Transverse colon (tissue), 4 donors: Measurements from ENCODE around the gene TMEM134. TPM values are rescaled to one million over a fixed set of nuclear protein-coding genes. Genes with fewer than 3 reads are reported as not detected.

Source experiments
- DNase-seq: peaks from one replicate; pipeline ENCODE4 v3.0.0-alpha.2; 2019
- H3K27ac ChIP-seq, 4 donors: fragments of 200-600 bp; sonication (generic); 2 replicates each; pipeline ENCODE4 v1.5.1; 2016 to 2018; ENCODE audit warnings: inconsistent platforms in 4 of 4
- H3K27me3 ChIP-seq: fragments of 200-600 bp; sonication (generic); 2 replicates; pipeline ENCODE4 v1.5.1; 2017; ENCODE audit warnings: inconsistent platforms
- H3K36me3 ChIP-seq, 4 donors: fragments of 200-600 bp; sonication (generic); 2 replicates each; pipeline ENCODE4 v1.5.1; 2017 to 2019; ENCODE audit warnings: inconsistent platforms in 4 of 4
- H3K4me1 ChIP-seq, 4 donors: fragments of 200-600 bp; sonication (generic); 2 replicates each; pipeline ENCODE4 v1.5.1; 2017 to 2020; ENCODE audit warnings: inconsistent platforms in 4 of 4
- H3K4me3 ChIP-seq, 4 donors: fragments of 200-600 bp; sonication (generic); 1 replicate in 1 of 4; 2 replicates in 3 of 4; pipeline versions ENCODE4 v1.5.1 to v1.6.1; 2017 to 2019; ENCODE audit warnings: inconsistent platforms in 4 of 4
- H3K9me3 ChIP-seq, 2 donors: fragments of 200-600 bp; sonication (generic); 2 replicates each; pipeline ENCODE4 v1.5.1; 2017 to 2019; ENCODE audit warnings: inconsistent platforms in 2 of 2
- EP300 ChIP-seq: sonication (generic); formaldehyde crosslinking; IDR thresholded peaks from one replicate; pipeline ENCODE4 v1.6.1; 2017; ENCODE audit warnings: antibody characterized with exemption, low read depth
- POLR2A ChIP-seq: fragments of 450-650 bp; IDR thresholded peaks from one replicate; pipeline ENCODE4 v1.6.1; 2016; ENCODE audit warnings: antibody characterized with exemption, mild to moderate bottlenecking, moderate library complexity
- POLR2AphosphoS5 ChIP-seq, 3 donors: sonication (generic); formaldehyde crosslinking; IDR thresholded peaks; one replicate each; pipeline ENCODE4 v1.6.1; 2016; ENCODE audit warnings: antibody characterized with exemption in 3 of 3
- WGBS, 2 donors: methylation state at CpG; one replicate each; pipeline ENCODE4 v1.1.5; 2018; ENCODE audit warnings: low coverage in 1 of 2; 5-methylcytosine and 5-hydroxymethylcytosine counted together
- in situ Hi-C, 4 donors: fragments of 200-750 bp; cut with MboI; loops; one replicate each; pipeline versions ENCODE4 v1.15.0 to v1.15.1; 2017; ENCODE audit warnings: low sequenced_read_pairs in 3 of 4, low pct_ligation_motif_present in 1 of 4, low pct_unique_long_range_greater_than_20kb in 1 of 4
- intact Hi-C: fragments of 100-400 bp; cut with DNase I; formaldehyde crosslinking; loops from one replicate; pipeline ENCODE4 v1.15.1; 2023; ENCODE audit warnings: low total_unique reads
- total RNA-seq, 4 donors: library from RNA; depleted of rRNA; stranded (reverse); fragments of >200 nt; gene quantifications; one replicate each; pipeline ENCODE4 v1.1.0, GENCODE V29; 2016
- TF ChIP-seq, protein P1 (sequence below), 5 experiments: fragments of 200-600 bp in 3 of 5; fragments of 450-650 bp in 2 of 5; sonication (generic) in 3 of 5; IDR thresholded peaks; 1 replicate in 2 of 5; 2 replicates in 3 of 5; pipeline ENCODE4 v1.5.1; 2016 to 2017; ENCODE audit warnings: antibody characterized with exemption in 5 of 5, inconsistent platforms in 3 of 5, mild to moderate bottlenecking in 2 of 5, moderate library complexity in 1 of 5

TMEM134 gene
- total RNA-seq, 4 donors from 2014 or later = 107 to 347 (median 115) TPM

DNA sequence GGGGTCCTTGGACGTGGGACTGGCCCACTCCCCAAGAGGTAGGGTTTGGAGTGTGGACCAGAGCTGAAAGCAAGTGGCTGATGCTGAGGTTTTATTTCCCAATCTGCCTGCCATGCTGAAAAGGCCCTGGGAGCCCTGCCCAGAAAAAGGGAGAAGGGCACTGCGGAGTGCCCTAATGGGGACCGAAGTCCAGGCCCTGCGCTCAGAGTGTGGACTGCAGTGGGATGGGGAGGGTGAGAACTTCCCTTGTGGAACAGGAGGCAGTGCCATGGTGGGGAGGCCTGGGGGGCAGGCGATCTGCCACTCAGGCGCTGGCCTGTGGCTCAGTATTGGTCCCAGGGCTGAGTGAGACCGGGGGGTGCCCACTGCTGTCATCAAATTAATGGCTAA is 20.8 kb downstream of the TMEM134 start:
- Histone ChIP-seq H3K9me3 (no peaks in the 10 kb centered on the region), H3K36me3 (no peaks in the 10 kb centered on the region), H3K4me3 (no peak overlapping the region), H3K27ac (no peak overlapping the region), H3K27me3 (no peaks in the 10 kb centered on the region), H3K4me1 (peaks cover 0 to 16% (median 11%) of the 10 kb centered on the region in 4 donors)
- in situ Hi-C loops (no loop called here), intact Hi-C loops (no loop called here)
- DNase-seq = no peak
- TF ChIP-seq POLR2AphosphoS5 (IDR thresholded peaks at IDR 0.05) (no peak), POLR2A (no peak), EP300 (no peak)
- TF ChIP-seq, protein P1, sequence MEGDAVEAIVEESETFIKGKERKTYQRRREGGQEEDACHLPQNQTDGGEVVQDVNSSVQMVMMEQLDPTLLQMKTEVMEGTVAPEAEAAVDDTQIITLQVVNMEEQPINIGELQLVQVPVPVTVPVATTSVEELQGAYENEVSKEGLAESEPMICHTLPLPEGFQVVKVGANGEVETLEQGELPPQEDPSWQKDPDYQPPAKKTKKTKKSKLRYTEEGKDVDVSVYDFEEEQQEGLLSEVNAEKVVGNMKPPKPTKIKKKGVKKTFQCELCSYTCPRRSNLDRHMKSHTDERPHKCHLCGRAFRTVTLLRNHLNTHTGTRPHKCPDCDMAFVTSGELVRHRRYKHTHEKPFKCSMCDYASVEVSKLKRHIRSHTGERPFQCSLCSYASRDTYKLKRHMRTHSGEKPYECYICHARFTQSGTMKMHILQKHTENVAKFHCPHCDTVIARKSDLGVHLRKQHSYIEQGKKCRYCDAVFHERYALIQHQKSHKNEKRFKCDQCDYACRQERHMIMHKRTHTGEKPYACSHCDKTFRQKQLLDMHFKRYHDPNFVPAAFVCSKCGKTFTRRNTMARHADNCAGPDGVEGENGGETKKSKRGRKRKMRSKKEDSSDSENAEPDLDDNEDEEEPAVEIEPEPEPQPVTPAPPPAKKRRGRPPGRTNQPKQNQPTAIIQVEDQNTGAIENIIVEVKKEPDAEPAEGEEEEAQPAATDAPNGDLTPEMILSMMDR (IDR thresholded peaks at IDR 0.05) = no peak
- WGBS, 2 donors = 82 to 89% methylated on average over 5 to 6 of the region's 7 CpGs

DNA sequence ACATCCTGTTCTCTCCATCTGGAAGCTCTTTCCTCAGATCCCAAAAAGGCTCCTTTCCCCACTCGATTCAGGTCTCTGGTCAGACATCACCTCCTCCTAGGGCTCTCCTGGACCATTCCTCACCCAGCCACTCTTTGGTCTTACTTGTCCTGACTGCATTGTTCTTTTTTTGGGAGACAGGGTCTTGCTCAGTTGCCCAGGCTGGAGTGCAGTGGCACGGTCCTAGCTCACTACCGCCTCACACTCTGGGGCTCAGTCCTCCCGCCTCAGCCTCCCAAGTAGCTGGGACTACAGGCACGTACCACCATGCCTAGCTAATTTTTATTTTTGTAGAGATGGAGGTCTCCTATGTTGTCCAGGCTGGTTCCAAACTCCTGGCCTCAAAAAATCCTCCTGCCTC is 23.5 kb downstream of the TMEM134 start:
- H3K36me3 ChIP-seq = no peaks in the 10 kb centered on the region
- in situ Hi-C loops = no loop called here
- 82 to 90% methylated on average over 2 to 5 of the region's 5 CpGs for whole genome bisulfite sequencing, 2 donors
- no peaks in the 10 kb centered on the region for H3K27me3 ChIP-seq
- no peak overlapping the region for H3K4me3 ChIP-seq
- H3K27ac ChIP-seq = no peak overlapping the region
- peaks cover 8 to 37% (median 22%) of the 10 kb centered on the region in 4 donors for H3K4me1 ChIP-seq
- DNase-seq = no peak
- intact Hi-C loops = no loop called here
- no peaks in the 10 kb centered on the region for H3K9me3 ChIP-seq
- TF ChIP-seq, protein P1 (IDR thresholded peaks at IDR 0.05) = no peak

DNA sequence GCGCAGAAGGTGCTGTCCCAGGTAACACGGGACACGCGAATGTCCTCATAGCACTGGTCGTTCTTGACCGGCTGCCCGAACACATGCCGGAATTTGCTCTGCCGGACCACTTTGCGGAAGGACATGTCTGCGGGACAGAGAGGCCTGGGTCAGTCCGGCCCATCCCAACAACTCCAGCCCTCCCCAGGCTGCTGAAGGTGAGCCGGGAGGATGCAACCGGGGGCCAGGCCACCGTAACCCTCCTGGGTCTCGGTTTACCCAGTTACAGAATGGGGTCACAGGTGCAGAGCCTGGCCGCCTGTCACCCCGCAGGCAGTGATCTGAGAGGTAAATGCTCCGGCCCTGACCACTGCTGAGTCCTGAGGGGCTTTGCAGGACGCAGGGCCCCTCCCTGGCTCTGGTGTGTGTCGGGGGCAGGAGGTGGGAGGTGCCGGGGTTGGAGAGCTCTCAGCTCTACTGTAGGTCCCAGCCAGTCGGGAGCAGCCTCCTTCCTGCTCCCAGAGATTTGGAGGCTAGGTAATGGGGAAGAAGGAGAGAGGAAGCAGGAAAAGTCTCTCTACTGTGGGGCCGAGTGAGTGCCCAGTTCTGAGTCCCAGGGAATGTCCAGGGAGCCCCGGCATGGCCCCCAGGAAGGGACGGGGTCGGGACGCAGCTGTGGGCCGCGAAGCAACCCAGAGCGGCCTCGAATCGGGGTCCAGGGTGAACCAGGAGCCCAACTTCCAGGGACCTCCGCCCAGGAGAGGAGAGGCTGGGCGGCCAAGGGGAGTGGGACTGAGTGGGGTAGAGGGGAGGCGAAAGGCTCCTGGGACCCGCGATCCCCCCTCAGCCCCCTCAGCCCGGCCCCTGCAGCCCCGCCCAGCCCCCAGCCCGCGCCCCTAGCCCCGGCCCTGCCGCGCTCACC is 26.3 kb downstream of the TMEM134 start:
- in situ Hi-C loops (no loop called here), intact Hi-C loops (no loop called here)
- no peak for DNase-seq
- H3K9me3 ChIP-seq = no peaks in the 10 kb centered on the region
- H3K27ac ChIP-seq = peak overlapping the region; percentile 94 to 99 (median 97)
- 44% methylated on average over 34 of the region's 45 CpGs; no CpG with 5 or more reads in 1 of the 2 donors for WGBS, 2 donors
- TF ChIP-seq, protein P1 (IDR thresholded peaks at IDR 0.05) = no peak
- no peak for TF ChIP-seq POLR2AphosphoS5 (IDR thresholded peaks at IDR 0.05)
- no peak for TF ChIP-seq EP300
- TF ChIP-seq POLR2A = no peak
- peaks cover 8 to 50% (median 26%) of the 10 kb centered on the region in 4 donors for H3K4me1 ChIP-seq
- no peaks in the 10 kb centered on the region for H3K36me3 ChIP-seq
- H3K4me3 ChIP-seq = peak overlapping the region; percentile 87 to 96 (median 92)
- H3K27me3 ChIP-seq = no peaks in the 10 kb centered on the region

DNA sequence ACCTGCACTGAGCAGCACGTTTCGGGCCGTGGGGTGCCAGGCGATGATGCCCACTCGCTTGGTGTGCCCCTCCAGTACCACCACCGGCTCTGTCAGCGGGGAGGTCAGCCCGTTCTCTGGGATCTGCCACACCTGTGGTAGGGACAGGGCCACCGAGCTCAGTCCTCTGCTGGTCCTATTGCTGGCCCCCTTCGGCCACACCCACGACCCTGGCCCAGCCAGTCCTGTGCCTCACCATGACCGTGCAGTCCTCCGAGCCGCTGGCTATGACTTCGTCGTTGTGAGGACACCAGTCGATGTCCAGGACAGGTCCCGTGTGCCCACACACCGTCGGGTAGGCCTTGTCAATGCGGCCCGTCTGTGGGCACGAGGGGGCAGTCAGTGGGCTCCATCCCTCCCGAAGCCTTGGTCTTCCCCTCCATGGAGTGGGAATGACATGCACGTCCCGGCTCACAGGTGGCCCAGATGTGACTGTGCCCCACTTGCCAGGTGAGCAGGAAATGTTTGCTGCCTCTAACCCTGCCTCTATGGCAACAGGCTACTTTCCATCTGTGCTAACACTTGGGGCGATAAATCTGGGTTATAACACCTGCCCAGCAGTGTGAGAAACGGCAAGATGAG is 27.2 kb downstream of the TMEM134 start:
- no peak for DNase-seq
- H3K27me3 ChIP-seq = no peaks in the 10 kb centered on the region
- no peaks in the 10 kb centered on the region for H3K36me3 ChIP-seq
- no peak for TF ChIP-seq POLR2A
- TF ChIP-seq EP300 = no peak
- no peak for TF ChIP-seq POLR2AphosphoS5 (IDR thresholded peaks at IDR 0.05)
- TF ChIP-seq, protein P1 (IDR thresholded peaks at IDR 0.05) = no peak
- no peaks in the 10 kb centered on the region for H3K9me3 ChIP-seq
- H3K4me3 ChIP-seq = peak overlapping the region in 1 of 4 donors; percentile 93
- intact Hi-C loops = no loop called here
- in situ Hi-C loops = no loop called here
- WGBS, 2 donors = 79% methylated on average over 22 of the region's 28 CpGs; no CpG with 5 or more reads in 1 of the 2 donors
- peak overlapping the region; percentile 94 to 99 (median 97) for H3K27ac ChIP-seq
- peaks cover 8 to 50% (median 26%) of the 10 kb centered on the region in 4 donors for H3K4me1 ChIP-seq
